Keratinocyte (primary cell): ENCODE results near the gene RFX2.

Source experiments
- EZH2 ChIP-seq: IDR thresholded peaks from one replicate; pipeline ENCODE4 v1.6.1; 2012; ENCODE audit warnings: inconsistent platforms, mild to moderate bottlenecking, low read length, moderate library complexity
- TF ChIP-seq, protein P1 (sequence below), 3 experiments: IDR thresholded peaks in 1 of 3; conservative IDR thresholded peaks in 1 of 3; optimal IDR thresholded peaks in 1 of 3; 2 replicates in 2 of 3; 3 replicates in 1 of 3; pipeline versions ENCODE3 to v1.5.1; 2011; ENCODE audit warnings: low read length in 3 of 3, mild to moderate bottlenecking in 3 of 3, moderate library complexity in 2 of 3, control low read depth in 1 of 3, inconsistent platforms in 1 of 3; ENCODE audit not compliant: insufficient read depth in 2 of 3; ENCODE audit errors: extremely low read depth in 1 of 3

DNA sequence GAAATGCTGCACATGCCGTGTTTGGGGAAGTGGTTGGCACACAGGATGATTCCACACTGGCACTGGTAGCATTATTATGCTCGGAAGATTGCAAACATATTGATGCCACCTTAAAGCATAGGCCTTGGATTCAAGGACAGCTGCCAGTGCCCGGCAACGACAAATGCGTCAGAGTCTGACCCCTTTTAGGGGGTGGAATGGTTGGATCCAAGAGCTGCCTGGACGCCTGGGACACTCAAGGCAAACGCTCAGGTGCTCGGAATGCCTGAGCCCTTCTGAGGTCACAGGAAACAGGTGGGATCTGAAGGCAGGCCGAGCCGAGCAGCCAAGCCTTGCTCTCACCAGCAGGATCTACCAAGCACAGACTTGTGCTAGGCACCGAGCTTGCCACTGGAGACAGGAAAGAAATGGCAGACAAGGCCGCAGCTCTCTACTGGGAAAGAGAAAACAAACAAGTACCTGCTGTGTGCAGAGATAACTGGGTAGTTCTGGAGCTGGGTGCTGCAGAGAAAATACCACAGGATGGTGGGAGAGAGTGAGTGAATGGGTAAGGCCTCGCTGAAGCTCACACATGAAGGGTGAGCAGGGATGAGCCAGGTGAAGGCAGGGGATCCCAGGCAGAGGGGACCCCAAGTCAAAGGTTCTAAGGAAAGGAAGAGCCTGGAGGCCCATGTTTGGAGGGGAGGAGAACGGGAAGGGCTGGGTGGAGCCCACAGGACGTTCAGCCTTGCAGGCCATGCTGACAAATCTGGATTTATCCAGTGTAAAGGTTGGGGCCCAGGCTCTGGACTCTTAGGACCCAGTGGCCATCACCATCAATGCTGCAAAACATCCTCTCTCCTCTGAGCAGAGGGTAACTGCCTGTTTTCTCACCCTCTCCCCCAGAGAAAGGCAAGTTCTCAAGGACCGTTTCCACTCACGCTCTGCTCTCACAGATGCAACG lies 141.6 kb downstream of the RFX2 start:
- TF ChIP-seq, protein P1, sequence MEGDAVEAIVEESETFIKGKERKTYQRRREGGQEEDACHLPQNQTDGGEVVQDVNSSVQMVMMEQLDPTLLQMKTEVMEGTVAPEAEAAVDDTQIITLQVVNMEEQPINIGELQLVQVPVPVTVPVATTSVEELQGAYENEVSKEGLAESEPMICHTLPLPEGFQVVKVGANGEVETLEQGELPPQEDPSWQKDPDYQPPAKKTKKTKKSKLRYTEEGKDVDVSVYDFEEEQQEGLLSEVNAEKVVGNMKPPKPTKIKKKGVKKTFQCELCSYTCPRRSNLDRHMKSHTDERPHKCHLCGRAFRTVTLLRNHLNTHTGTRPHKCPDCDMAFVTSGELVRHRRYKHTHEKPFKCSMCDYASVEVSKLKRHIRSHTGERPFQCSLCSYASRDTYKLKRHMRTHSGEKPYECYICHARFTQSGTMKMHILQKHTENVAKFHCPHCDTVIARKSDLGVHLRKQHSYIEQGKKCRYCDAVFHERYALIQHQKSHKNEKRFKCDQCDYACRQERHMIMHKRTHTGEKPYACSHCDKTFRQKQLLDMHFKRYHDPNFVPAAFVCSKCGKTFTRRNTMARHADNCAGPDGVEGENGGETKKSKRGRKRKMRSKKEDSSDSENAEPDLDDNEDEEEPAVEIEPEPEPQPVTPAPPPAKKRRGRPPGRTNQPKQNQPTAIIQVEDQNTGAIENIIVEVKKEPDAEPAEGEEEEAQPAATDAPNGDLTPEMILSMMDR (optimal IDR thresholded peaks at IDR 0.05 in 1 of 3, IDR thresholded peaks at IDR 0.05 in 1 of 3, conservative IDR thresholded peaks at IDR 0.05 in 1 of 3; ENCODE audit: extremely low read depth in 1 of 3, insufficient read depth in 2 of 3, low read length in 3 of 3), result no peak
- TF ChIP-seq EZH2, result no peak
